Stomach (tissue), 9 donors: ENCODE measurements around the gene PHACTR4. TPM values are rescaled to one million over a fixed set of nuclear protein-coding genes. Genes with fewer than 3 reads are reported as not detected.
A peak's percentile ranks its signal among the peaks of the same experiment; 100 is the strongest.
"Not testable (repeated sequence)": the region's sequence is repeated elsewhere in the genome, so short reads cannot be mapped to it uniquely, and the experiment has no call there.

Experiments used
- DNase-seq, 2 donors: peaks; one replicate each; pipeline versions ENCODE4 v3.0.0 to v3.0.0-alpha.2; 2013 to 2019
- H3K27ac ChIP-seq, 5 donors: fragments of 200-600 bp in 4 of 5; sonication (generic) in 4 of 5; one replicate each; pipeline ENCODE4 v1.5.1; 2013 to 2019; ENCODE audit warnings: mild to moderate bottlenecking in 1 of 5, moderate library complexity in 1 of 5
- H3K27me3 ChIP-seq, 3 donors: fragments of 200-600 bp; sonication (generic); one replicate each; pipeline ENCODE4 v1.5.1; 2017 to 2019; ENCODE audit warnings: mixed run types in 1 of 3
- H3K36me3 ChIP-seq, 4 donors: fragments of 200-600 bp; sonication (generic); 1 replicate in 3 of 4; 2 replicates in 1 of 4; pipeline ENCODE4 v1.5.1; 2016 to 2019
- H3K4me1 ChIP-seq, 4 donors: fragments of 200-600 bp; sonication (generic); one replicate each; pipeline ENCODE4 v1.5.1; 2016 to 2019
- H3K4me3 ChIP-seq, 4 donors: fragments of 200-600 bp; sonication (generic) in 3 of 4; one replicate each; pipeline ENCODE4 v1.5.1; 2016 to 2019; ENCODE audit warnings: mild to moderate bottlenecking in 1 of 4
- H3K9me3 ChIP-seq, 4 donors: fragments of 200-600 bp; sonication (generic); one replicate each; pipeline ENCODE4 v1.5.1; 2016 to 2019
- EP300 ChIP-seq: sonication (generic); formaldehyde crosslinking; IDR thresholded peaks from one replicate; pipeline ENCODE4 v1.6.1; 2017; ENCODE audit warnings: antibody characterized with exemption
- POLR2A ChIP-seq, 4 donors: fragments of 450-650 bp; IDR thresholded peaks; one replicate each; pipeline ENCODE4 v1.6.1; 2016; ENCODE audit warnings: antibody characterized with exemption in 4 of 4, control low read depth in 2 of 4, mild to moderate bottlenecking in 1 of 4, moderate library complexity in 1 of 4
- POLR2AphosphoS5 ChIP-seq, 3 donors: sonication (generic); formaldehyde crosslinking; IDR thresholded peaks; one replicate each; pipeline ENCODE4 v1.6.1; 2016; ENCODE audit warnings: antibody characterized with exemption in 3 of 3
- WGBS, 5 donors: extraction: QIAGEN DNeasy Blood & Tissue Kit in 3 of 5; methylation state at CpG; one replicate each; pipeline versions ENCODE4 v1.1.5 to v1.1.7; 2013 to 2018; 5-methylcytosine and 5-hydroxymethylcytosine counted together
- intact Hi-C: fragments of 100-400 bp; cut with DNase I; formaldehyde crosslinking; loops from one replicate; pipeline ENCODE4 v1.15.1; 2023; ENCODE audit warnings: low total_unique reads
- polyA plus RNA-seq, 3 donors: library from polyadenylated mRNA; stranded (reverse); fragments of 200-250 nt; gene quantifications; one replicate each; pipeline ENCODE4 v1.2.3, GENCODE V29; 2013
- total RNA-seq, 5 donors: library from RNA; depleted of rRNA; stranded (reverse); fragments of >200 nt; gene quantifications; one replicate each; pipeline versions ENCODE4 v1.1.0 to v1.2.3, GENCODE V29; 2014 to 2016
- TF ChIP-seq, protein P1 (sequence below), 7 experiments: fragments of 450-650 bp in 4 of 7; fragments of 200-600 bp in 3 of 7; sonication (generic) in 3 of 7; IDR thresholded peaks; one replicate each; pipeline ENCODE4 v1.5.1; 2016 to 2019; ENCODE audit warnings: antibody characterized with exemption in 7 of 7, control low read depth in 2 of 7, mild to moderate bottlenecking in 1 of 7
- donor health status: healthy with polysubstance abuse.
- donor health status: Bipolar disorder and iron deficiency.
- donor health status: healthy.

The PHACTR4 gene
- total and polyA plus RNA-seq, 8 donors: 14.1 to 40.0 (median 21.3) TPM

DNA sequence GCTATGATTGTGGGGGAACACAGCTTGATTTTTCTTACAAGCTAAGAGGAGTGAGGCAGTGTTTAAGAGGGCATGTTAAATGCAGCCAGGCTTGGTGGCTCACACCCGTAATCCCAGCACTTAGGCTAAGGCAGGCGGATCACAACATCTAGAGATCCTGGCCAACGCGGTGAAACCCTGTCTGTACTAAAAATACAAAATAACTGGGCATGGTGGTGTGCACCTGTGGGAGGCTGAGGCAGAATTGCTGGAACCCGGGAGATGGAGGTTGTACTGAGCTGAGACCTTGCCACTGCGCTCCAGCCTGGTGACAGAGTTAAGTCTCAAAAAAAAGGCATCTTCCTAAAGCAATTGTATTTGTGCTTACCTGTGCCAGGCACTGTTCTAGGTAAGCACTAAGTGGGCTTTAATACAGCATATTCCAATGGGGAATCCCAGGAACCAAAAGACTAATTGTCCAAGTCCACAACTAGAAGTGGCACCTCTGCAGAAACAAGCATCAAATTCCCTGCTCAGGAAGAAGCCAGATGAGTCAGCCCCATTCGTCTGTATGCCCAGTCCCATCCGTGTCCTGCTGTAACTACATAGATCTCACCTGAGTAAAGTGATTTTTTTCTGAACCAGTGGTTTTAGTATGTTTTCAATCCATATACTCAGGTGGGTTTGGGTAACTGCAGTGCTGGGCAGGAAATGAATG is 140.9 kb downstream of the PHACTR4 start:
- Histone ChIP-seq H3K4me1 (peaks cover 32 to 72% (median 47%) of the 10 kb centered on the region in 4 donors), H3K27ac (peak overlapping the region; percentile 59 to 93 (median 88)), H3K27me3 (no peaks in the 10 kb centered on the region), H3K9me3 (no peaks in the 10 kb centered on the region), H3K4me3 (peak overlapping the region in 3 of 4 donors; percentile 4 to 90 (median 77)), H3K36me3 (peaks cover 56 to 78% (median 77%) of the 10 kb centered on the region in 4 donors)
- 54 to 71% (median 67%) methylated on average over 8 of the region's 8 CpGs for WGBS, 5 donors
- intact Hi-C loops: no loop called here
- TF ChIP-seq, protein P1, sequence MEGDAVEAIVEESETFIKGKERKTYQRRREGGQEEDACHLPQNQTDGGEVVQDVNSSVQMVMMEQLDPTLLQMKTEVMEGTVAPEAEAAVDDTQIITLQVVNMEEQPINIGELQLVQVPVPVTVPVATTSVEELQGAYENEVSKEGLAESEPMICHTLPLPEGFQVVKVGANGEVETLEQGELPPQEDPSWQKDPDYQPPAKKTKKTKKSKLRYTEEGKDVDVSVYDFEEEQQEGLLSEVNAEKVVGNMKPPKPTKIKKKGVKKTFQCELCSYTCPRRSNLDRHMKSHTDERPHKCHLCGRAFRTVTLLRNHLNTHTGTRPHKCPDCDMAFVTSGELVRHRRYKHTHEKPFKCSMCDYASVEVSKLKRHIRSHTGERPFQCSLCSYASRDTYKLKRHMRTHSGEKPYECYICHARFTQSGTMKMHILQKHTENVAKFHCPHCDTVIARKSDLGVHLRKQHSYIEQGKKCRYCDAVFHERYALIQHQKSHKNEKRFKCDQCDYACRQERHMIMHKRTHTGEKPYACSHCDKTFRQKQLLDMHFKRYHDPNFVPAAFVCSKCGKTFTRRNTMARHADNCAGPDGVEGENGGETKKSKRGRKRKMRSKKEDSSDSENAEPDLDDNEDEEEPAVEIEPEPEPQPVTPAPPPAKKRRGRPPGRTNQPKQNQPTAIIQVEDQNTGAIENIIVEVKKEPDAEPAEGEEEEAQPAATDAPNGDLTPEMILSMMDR (IDR thresholded peaks at IDR 0.05): no peak
- TF ChIP-seq EP300: no peak
- TF ChIP-seq POLR2A (IDR thresholded peaks at IDR 0.05): peak in 1 of 4 donors; percentile 18
- no peak for TF ChIP-seq POLR2AphosphoS5 (IDR thresholded peaks at IDR 0.05)
- DNase-seq: no peak

DNA sequence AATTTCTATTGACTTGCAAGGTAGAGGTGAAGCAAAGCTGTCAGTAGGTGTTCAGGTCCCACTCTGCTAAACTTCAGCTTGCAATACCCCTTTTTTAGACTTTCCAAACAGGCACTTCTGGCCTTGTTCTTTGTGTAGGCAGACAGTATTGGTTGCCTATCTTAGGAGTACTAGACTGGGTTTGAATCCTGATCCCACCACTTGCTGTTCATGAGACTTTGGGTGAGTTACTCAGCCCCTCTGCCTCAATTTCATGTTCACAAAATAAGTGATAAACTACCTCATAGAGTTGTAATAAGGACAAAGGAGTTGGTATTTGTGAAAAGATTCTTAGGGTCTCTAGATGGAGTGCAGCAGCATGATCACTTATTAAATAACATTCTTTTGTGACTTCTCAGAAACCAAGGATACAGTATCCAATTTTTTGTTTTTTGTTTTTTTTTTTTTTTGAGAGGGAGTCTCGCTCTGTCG is 141.5 kb downstream of the PHACTR4 start:
- H3K9me3 ChIP-seq: no peaks in the 10 kb centered on the region
- peaks cover 56 to 84% (median 78%) of the 10 kb centered on the region in 4 donors for H3K36me3 ChIP-seq
- intact Hi-C loops: no loop called here
- no peaks in the 10 kb centered on the region for H3K27me3 ChIP-seq
- DNase-seq: no peak
- H3K27ac ChIP-seq: peak overlapping the region in 2 of 5 donors; percentile 88 to 92
- TF ChIP-seq POLR2A (IDR thresholded peaks at IDR 0.05) (no peak), POLR2AphosphoS5 (IDR thresholded peaks at IDR 0.05) (peak in 1 of 3 donors; percentile 6)
- 73 to 100% (median 90%) methylated on average over 2 of the region's 2 CpGs for WGBS, 5 donors
- peaks cover 32 to 72% (median 46%) of the 10 kb centered on the region in 4 donors for H3K4me1 ChIP-seq
- peak overlapping the region in 2 of 4 donors; percentile 77 to 90 for H3K4me3 ChIP-seq

DNA sequence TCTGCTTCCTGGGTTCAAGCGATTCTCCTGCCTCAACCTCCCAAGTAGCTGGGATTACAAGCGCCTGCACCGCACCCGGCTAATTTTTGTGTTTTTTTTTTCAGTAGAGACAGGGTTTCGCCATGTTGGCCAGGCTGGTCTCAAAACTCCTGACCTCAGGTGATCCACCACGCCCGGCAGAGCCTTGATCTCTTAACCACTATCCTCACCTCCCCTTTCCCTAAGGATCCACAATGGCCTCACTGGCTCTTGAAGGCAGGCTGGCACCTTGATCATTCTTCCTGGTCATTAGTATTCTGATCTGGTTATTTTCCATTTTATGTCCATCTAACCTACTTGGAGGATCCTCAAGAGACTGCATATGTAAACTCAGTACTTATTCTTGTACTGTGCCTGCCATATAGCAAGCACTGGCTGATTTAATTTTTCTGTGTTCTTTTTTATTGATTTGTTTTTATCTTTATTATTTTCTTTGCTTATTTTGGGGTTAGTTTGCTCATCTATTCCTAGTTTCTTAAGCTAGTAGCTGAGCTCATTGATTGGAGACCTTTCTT is 142.6 kb downstream of the PHACTR4 start:
- 80 to 91% (median 83%) methylated on average over 6 to 7 of the region's 7 CpGs for WGBS, 5 donors
- peak overlapping the region in 2 of 4 donors; percentile 15 to 90 for H3K4me3 ChIP-seq
- peaks cover 32 to 70% (median 44%) of the 10 kb centered on the region in 4 donors for H3K4me1 ChIP-seq
- no peaks in the 10 kb centered on the region for H3K9me3 ChIP-seq
- peaks cover 56 to 85% (median 78%) of the 10 kb centered on the region in 4 donors for H3K36me3 ChIP-seq
- no peaks in the 10 kb centered on the region for H3K27me3 ChIP-seq
- intact Hi-C loops: no loop called here
- TF ChIP-seq POLR2AphosphoS5 (IDR thresholded peaks at IDR 0.05): peak in 1 of 3 donors; percentile 53
- TF ChIP-seq, protein P1 (IDR thresholded peaks at IDR 0.05): no peak
- no peak overlapping the region for H3K27ac ChIP-seq
- DNase-seq: no peak

DNA sequence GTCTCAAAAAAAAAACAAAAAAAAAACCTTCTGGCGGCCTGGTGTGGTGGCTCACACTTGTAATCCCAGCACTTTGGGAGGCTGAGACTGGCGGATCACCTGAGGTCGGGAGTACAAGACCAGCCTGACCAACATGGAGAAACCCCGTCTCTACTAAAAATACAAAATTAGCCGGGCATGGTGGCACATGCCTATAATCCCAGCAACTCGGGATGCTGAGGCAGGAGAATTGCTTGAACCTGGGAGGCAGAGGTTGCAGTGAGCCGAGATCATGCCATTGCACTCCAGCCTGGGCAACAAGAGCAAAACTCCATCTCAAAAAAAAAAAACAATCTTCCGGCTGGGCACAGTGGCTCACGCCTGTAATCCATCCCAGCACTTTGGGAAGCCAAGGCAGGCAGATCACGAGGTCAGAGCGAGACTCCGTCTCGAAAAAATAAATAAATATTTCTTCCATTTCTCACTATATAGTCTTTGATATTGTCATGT is 144.9 kb downstream of the PHACTR4 start:
- H3K9me3 ChIP-seq, H3K27me3 ChIP-seq, H3K27ac ChIP-seq, H3K4me3 ChIP-seq, DNase-seq, intact Hi-C loops: not testable (repeated sequence)
- 86 to 92% (median 91%) methylated on average over 13 of the region's 13 CpGs for WGBS, 5 donors
- H3K36me3 ChIP-seq: peaks cover 39 to 66% (median 61%) of the 10 kb centered on the region in 4 donors
- H3K4me1 ChIP-seq: peaks cover 24 to 64% (median 38%) of the 10 kb centered on the region in 4 donors

DNA sequence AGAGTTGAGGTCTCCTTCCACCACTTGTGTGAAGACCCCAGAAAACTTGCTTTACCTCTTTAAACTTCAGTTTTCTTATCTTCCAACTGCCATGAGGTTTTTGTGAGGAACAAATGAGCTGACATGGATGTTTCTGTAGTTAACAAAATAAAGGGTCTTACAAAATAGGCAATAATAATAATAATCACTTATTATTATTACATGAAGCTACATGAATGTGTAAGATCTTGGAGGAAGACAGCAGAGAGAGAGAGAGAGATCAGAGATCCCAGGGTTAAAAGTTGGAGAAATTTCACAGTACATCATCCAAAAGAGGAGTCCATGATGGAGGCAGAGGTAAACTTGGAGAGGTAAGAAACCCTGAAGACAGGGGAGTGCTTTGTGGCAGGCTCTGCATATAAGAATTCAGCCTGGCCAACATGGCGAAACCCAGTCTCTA is 147.0 kb downstream of the PHACTR4 start:
- H3K4me1 ChIP-seq: peaks cover 12 to 44% (median 23%) of the 10 kb centered on the region in 4 donors
- intact Hi-C loops: loop anchor here (5.0 kb wide), 1 partner anchor 86 kb away; no protein-coding TSS in a partner anchor
- peak overlapping the region in 2 of 5 donors; percentile 84 to 92 for H3K27ac ChIP-seq
- DNase-seq: no peak
- no peaks in the 10 kb centered on the region for H3K9me3 ChIP-seq
- peaks cover 19 to 45% (median 40%) of the 10 kb centered on the region in 4 donors for H3K36me3 ChIP-seq
- H3K4me3 ChIP-seq: no peak overlapping the region
- no peaks in the 10 kb centered on the region for H3K27me3 ChIP-seq
- 78 to 96% (median 82%) methylated on average over 1 of the region's 1 CpG for WGBS, 5 donors
- TF ChIP-seq, protein P1 (IDR thresholded peaks at IDR 0.05): no peak
- no peak for TF ChIP-seq POLR2AphosphoS5 (IDR thresholded peaks at IDR 0.05)
- no peak for TF ChIP-seq EP300
- no peak for TF ChIP-seq POLR2A (IDR thresholded peaks at IDR 0.05)
